Activated CD4-positive, alpha-beta T cell treated with anti-CD3 and anti-CD28 coated beads, Interleukin-2, amount 50 U/mL, for 4 hours (primary cell): ENCODE data around the gene LILRB5.
"Not testable (repeated sequence)": the region's sequence is repeated elsewhere in the genome, so short reads cannot be mapped to it uniquely, and the experiment has no call there.

Experiments
- DNase-seq, 2 experiments: peaks; one replicate each; pipeline ENCODE4 v3.0.0-alpha.2; 2020

The LILRB5 gene

DNA sequence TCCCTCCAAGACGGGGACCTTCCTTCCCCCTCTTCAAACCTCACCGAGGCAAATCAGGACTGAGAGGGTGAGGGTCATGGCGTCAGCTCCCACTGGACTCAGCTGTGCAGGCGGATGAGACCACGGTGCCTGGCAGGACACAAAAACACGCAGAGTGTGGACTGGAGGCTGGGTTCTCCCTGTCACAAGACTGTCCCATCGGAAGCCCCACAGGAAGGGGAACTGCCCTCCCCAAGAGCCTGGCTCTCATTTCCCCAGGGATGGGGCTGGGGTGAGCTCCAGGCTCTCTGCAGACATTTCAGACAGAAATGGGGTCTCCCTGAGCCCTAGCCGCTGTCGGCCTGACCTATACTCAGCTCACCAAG lies at the start of gene LILRB5:
Gene LILRB5 (minus strand): TSS at position 158 of the 365 bp plus-strand sequence. CDS start 80 bp downstream, at position 78.
- no peak for DNase-seq

- DNase-seq: no peak
These were observed 48.1 kb upstream of the LILRB5 start for GRCh38 chr19:54305141-54305540.

DNA sequence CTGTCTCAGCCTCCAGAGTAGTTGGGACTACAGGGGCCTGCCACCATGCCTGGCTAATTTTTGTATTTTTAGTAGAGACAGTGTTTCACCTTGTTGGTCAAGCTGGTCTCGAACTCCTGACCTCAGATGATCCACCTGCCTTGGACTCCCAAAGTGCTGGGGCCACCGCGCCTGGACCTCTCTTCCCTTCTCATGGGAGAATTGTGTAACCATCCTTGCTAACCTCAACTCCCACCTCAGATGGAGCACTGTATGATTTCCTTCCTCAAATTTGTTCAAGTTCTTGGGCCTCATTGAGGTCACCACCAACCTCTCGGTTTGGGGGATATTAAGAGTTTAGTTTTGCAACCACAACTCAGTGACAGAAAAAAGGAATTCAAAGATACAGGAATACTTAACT lies 45.2 kb upstream of the LILRB5 start:
- no peak for DNase-seq

DNA sequence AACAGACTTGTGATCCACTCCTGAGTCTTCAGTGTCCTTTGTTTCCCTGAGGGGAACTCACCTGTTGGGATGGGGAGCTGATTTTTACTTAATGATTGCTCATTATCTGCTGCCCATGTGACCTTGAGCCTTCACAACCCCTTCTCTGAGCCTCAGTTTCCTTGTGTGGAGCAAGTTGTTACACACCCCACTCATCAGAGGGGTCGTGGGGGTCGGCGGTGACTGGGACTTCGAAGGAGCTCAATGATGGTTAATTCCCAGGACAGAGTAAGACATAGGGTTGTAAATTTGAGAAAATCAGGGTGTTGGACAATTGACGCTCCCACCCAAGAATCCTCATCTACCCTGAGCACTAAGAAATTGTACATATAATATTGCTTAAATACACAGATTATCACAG lies 42.4 kb upstream of the LILRB5 start:
- no peak for DNase-seq

GRCh38 chr19:54299126-54299498 lies 42.0 kb upstream of the LILRB5 start:
- no peak for DNase-seq

DNA sequence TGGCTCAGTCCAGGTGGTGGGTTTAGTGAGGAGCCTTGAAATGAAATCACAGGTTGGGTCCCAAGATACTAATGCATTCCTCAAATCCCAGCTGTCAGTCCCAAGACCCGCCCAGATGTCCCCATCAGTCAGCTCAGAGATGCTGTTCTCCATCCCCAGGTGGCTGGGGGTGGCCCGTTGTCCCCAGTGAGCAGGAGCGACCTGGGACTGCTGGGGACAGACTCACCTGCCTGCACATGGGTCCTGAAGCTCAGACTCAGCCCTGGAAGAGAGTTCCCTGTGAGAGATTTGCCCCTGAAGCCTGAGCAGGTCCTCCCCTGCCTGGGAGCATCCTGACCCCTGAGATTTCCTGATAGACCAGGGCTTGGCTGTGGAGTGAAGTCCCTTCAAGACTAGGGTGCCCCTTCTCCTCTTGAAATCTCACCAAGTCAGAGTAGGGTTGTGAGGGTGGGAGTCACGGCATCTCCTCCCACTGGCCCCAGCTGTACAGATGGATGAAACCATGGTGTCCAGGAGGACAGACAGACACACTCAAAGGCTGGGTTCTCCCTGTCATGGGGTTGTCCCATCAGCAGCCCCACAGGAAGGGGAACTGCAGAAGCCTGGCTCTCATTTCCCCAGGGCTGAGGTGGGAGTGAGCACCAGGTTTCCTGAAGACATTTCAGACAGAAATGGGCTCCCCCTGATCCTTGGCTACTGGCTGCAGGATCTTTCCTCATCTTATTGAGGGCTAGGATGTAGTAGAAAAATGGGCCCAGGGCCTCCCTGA lies 41.5 kb upstream of the LILRB5 start:
- no peak for DNase-seq

- no peak for DNase-seq
These were observed 40.8 kb upstream of the LILRB5 start for GRCh38 chr19:54297759-54298305.

DNA sequence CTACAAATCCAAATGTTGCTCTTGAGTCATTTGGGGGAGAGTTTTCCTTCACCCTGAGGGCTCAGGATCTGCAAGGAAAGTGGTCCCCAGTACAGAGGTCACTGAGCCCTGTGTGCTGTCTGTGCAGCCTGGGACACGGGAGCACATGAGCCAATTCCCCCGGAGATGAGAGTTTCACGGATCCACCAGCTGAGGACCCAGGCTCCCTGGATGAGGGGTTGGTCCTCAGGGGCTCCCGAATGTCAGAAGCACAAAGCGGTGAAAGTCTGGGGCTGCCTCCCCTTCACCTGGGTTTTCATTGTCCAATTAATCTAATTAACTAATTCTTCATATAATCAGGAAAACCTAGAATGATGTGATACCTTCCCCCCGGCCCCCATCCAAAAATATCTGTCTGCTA lies 37.5 kb upstream of the LILRB5 start:
- DNase-seq: no peak

DNA sequence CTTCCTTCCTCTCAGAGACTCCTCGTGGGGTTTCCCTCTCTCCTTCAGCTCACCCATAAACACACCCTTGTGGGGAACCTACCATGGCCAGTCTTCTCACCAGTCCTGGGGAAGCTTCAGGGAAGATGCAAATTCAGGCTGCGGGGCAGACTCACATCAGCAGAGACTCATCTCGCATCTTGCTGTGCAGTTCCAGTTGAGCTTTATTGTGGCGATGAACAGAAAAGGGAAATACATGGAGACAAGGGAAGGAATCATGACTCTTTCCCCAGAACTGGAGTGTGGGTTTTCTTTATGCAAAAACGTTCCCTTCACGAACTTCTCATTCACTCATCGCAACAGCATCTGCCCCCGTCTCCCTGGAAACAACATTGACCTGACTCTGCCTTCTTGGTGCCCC lies 32.1 kb upstream of the LILRB5 start:
- DNase-seq: not testable (repeated sequence)

GRCh38 chr19:54287456-54287855 lies 30.4 kb upstream of the LILRB5 start:
- no peak for DNase-seq

DNA sequence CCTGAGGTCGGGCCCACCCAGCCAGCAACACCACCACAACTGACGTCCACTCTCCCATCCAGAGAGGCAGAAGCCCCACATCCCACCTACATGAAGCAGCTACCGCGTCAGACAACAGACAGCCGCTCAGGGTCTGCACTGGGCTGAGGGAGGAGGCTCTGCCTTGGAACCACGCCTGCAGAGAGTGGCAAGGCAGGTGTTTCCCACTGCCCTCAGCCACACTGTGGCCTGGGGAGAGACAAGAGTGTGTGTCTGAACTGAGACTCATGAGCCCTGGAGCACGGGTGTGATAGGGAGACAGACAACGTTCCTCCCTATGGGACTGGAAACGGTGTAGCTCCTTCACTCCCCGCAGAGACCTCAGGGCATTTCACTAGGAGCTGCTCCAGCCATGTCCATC lies 29.2 kb upstream of the LILRB5 start:
- DNase-seq: not testable (repeated sequence)

- not testable (repeated sequence) for DNase-seq
These were observed 28.5 kb upstream of the LILRB5 start for GRCh38 chr19:54285427-54286056.

- no peak for DNase-seq
These were observed 25.8 kb upstream of the LILRB5 start for GRCh38 chr19:54282686-54283470.

DNA sequence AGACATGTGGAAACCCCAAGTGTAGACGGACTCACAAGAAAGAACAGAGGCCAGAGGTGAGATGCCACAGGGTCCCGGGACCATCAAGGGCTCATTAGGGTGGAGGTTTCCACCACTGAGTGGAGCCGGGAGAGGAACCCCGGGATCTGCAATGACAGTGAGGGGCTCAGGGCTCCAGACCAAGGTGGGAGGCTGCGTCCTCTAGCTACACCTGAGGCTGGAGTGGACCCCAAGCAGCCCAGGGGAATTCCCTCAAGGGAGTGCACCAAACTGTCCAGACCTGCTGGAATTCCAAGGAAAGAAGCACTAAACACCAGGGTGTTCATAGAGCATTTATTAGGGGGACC lies 24.6 kb upstream of the LILRB5 start:
- DNase-seq: not testable (repeated sequence)

DNA sequence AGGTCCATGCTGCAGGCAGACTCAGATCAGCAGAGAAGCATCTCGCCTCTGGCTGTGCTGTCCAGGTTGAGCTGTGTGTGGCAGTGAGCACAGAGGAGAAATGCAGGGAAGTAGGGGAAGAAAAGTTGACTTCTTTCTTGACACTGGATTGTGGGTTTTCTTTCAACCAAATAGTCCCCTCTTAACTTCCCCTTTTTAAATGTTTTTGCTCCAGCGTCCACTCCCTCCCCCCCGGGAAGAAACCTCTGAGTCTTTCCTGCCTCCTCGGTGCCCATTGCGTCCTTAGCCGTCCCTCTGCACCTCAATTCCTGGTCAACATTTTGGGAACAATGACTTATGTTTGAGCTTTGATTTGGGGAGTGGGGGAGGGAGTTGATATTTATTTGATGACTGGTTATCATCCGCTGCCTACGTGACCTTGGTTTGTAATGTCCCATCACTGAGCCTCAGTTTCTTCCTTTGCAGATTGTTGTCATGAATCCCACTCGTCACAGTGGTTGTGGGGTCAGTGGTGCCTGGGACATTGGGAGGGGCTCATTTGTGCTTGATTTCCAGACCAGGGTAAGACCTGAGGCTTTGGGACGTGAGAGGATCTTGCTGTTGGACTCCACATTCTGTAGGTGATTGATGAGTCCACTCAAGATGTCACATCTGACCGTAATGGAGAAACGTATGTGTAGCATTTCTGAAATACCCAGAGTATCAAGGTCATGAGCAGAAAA lies 24.1 kb upstream of the LILRB5 start, which contains the start of gene LILRB2:
Gene LILRB2 (minus strand): TSS at position 104 of the 722 bp plus-strand sequence. CDS start 614 bp downstream, outside the sequence.
- DNase-seq: no peak

GRCh38 chr19:54280441-54280840 lies 23.4 kb upstream of the LILRB5 start:
- DNase-seq: not testable (repeated sequence)

- not testable (repeated sequence) for DNase-seq
These were observed 23.0 kb upstream of the LILRB5 start for GRCh38 chr19:54280025-54280424.

DNA sequence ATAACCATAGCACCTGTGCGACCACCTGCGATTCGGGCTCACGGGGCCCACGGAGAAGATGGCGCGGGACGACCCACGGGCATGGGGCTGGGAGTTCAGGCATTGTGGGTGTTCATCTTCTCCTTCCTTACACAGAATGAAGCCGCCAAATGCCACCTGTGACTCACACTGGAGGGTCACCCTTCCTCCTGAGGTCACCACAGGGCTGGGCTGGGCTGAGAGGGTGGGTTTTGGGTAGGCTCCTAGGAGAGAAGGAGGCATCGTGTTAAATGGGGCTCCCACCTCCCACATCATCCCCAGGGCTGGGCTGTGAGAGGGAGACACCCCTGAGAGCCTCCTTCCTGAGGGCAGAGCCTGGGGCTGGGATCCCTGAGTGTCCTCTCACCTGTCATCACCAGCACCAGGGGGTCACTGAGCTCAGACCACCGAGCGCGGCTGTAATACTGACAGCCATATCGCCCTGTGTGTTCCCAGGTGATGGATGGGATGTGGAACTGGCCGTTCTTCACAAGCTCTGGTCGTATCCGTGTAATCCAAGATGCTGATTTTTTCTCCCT lies 22.4 kb upstream of the LILRB5 start:
- DNase-seq: no peak

DNA sequence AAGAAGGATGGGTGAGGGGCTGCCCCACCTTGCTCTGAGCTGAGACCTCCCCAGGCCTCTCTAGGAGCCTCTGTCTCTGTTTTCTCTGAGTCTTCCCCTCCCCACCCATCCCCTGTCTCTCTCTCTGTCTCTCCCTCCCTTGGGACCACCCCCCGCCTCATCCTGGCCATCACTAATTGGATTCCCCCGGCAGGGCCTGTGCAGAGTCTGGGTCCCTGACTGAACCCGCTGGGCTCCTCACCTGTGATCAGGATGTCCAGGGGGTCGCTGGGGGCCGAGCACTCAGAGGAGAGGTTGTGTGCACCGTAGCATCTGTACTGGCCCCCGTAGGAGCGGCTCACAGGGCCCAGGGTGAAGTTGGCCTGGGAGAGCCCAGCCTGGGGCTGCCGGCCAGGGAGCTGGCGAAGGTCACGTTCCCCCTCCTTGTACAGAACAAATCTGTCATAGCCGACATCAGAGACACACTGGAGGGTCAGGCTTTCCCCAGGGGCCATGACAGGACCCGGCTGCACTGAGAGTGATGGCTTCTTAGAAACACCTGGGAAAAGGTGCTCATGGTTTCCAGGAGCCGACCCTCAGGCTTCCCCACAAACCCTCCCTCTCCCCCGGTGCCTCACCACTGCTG lies 21.6 kb upstream of the LILRB5 start:
- not testable (repeated sequence) for DNase-seq

DNA sequence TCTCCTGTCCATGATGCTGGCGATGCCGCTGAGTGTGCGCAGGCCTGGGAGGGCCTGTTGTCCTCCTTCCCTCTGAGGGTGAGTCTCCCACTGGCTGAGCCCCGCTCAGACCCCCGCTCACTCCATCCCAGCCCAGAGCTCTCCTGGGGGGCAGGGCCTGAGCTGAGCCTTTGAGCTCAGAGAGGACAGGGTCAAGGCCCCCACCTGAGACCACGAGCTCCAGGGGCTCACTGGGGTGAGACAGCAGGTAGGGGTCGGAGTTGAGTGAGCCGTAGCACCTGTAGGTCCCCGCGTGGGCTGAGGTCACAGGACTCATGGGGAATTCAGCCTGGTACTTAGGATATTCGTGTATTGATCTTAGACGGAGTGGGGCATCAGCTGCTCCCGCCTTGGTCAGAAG lies 21.0 kb upstream of the LILRB5 start:
- not testable (repeated sequence) for DNase-seq

DNA sequence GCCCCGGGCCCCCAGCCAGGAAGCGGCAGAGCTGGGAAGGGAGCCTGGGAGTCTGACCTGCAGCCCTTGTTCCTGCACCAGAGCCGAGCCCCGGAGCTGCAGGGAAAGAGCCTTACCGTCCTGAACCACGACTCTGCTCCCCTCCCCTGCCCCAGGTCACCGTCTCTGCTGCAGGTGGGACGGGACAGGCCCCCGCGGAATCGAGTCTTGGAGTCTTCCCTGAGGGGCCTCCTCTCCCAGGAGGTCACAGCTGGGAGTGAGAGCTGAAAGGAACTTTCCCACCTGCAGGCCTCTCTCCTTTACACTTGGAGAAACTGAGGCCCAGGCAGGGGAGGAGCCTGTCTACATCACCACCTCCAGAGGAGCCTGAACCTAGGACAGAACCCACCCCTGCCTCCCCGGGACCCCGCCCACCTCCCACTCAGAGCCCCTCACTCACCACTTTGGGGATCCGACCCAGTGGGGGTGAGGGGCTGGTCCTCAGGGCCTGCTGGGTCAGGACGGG lies 20.1 kb upstream of the LILRB5 start:
- not testable (repeated sequence) for DNase-seq

DNA sequence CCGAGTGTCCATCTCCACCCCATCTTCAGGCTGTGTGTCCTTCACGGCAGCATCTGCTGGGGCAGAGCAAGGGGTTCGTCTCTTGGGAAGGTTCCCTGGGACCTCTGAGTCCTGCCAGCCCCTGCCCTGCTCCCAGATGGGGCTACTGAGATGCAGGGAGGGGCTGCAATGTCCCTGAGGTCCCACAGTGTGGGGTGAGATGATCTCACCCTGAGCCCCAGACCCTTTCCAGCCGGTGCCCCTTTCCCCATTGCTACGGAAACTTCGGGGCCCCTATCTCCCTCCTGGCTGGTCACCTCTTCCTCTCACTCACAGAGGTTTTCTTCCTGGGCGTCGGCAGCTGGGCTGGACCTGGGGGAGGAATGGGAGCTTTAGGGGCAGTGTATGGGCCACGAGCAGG lies 18.9 kb upstream of the LILRB5 start:
- no peak for DNase-seq
